Vagina (tissue), 2 donors: ENCODE results near the gene COL27A1. TPM values are rescaled to one million over a fixed set of nuclear protein-coding genes. Genes with fewer than 3 reads are reported as not detected.

Source experiments
- DNase-seq, 2 donors: peaks; one replicate each; pipeline ENCODE4 v3.0.0-alpha.2; 2017; ENCODE audit errors: extremely low spot score in 2 of 2
- H3K27ac ChIP-seq: fragments of 200-600 bp; sonication (generic); one replicate; pipeline ENCODE4 v1.5.1; 2019
- H3K27me3 ChIP-seq: fragments of 200-600 bp; sonication (generic); one replicate; pipeline ENCODE4 v1.5.1; 2019
- H3K36me3 ChIP-seq, 2 donors: fragments of 200-600 bp; sonication (generic); one replicate each; pipeline ENCODE4 v1.5.1; 2017 to 2019
- H3K4me1 ChIP-seq: fragments of 200-600 bp; sonication (generic); one replicate; pipeline ENCODE4 v1.5.1; 2019
- H3K4me3 ChIP-seq, 2 donors: fragments of 200-600 bp; sonication (generic); 1 replicate in 1 of 2; 2 replicates in 1 of 2; pipeline ENCODE4 v1.5.1; 2016 to 2019
- H3K9me3 ChIP-seq: fragments of 200-600 bp; sonication (generic); one replicate; pipeline ENCODE4 v1.5.1; 2019
- CTCF ChIP-seq, 3 experiments: fragments of 450-650 bp in 2 of 3; fragments of 200-600 bp in 1 of 3; sonication (generic) in 1 of 3; IDR thresholded peaks; one replicate each; pipeline ENCODE4 v1.5.1; 2017 to 2019; ENCODE audit warnings: antibody characterized with exemption in 3 of 3, mild to moderate bottlenecking in 2 of 3, moderate library complexity in 2 of 3
- POLR2A ChIP-seq, 2 donors: fragments of 450-650 bp; IDR thresholded peaks; one replicate each; pipeline ENCODE4 v1.6.1; 2017; ENCODE audit warnings: antibody characterized with exemption in 2 of 2, mild to moderate bottlenecking in 2 of 2, moderate library complexity in 2 of 2
- POLR2AphosphoS5 ChIP-seq, 2 donors: sonication (generic); formaldehyde crosslinking; IDR thresholded peaks; one replicate each; pipeline ENCODE4 v1.9.0; 2017; ENCODE audit warnings: antibody characterized with exemption in 2 of 2, mild to moderate bottlenecking in 2 of 2, low read depth in 1 of 2; ENCODE audit not compliant: insufficient read depth in 1 of 2
- intact Hi-C: fragments of 100-400 bp; cut with DNase I; formaldehyde crosslinking; loops from one replicate; pipeline ENCODE4 v1.15.1; 2023
- total RNA-seq: library from RNA; depleted of rRNA; stranded (reverse); fragments of >200 nt; gene quantifications from one replicate; pipeline ENCODE4 v1.2.3, GENCODE V29; 2016

COL27A1 gene
- total RNA-seq, 1 donor from 2014 or later = 17.2 TPM

- H3K27me3 ChIP-seq = no peaks in the 10 kb centered on the region
- no peak overlapping the region for H3K27ac ChIP-seq
- peak in 1 of 2 donors; percentile 86 for DNase-seq
- no peaks in the 10 kb centered on the region for H3K9me3 ChIP-seq
- intact Hi-C loops = no loop called here
- TF ChIP-seq CTCF (IDR thresholded peaks at IDR 0.05) (peak; percentile 46 to 80 (median 59)), POLR2AphosphoS5 (IDR thresholded peaks at IDR 0.05; ENCODE audit: insufficient read depth in 1 of 2, low read depth in 1 of 2) (no peak)
- H3K4me3 ChIP-seq = no peak overlapping the region
- no peaks in the 10 kb centered on the region for H3K4me1 ChIP-seq
- H3K36me3 ChIP-seq = peaks cover 0 to 75% of the 10 kb centered on the region in 2 donors
Observed at GRCh38 chr9:114339130-114339908, 184.0 kb downstream of the COL27A1 start.

- Histone ChIP-seq H3K4me3 (no peak overlapping the region), H3K36me3 (peaks cover 0 to 95% of the 10 kb centered on the region in 2 donors), H3K27ac (no peak overlapping the region), H3K4me1 (no peaks in the 10 kb centered on the region), H3K27me3 (no peaks in the 10 kb centered on the region), H3K9me3 (no peaks in the 10 kb centered on the region)
- DNase-seq = no peak
- TF ChIP-seq POLR2A (IDR thresholded peaks at IDR 0.05) (no peak), POLR2AphosphoS5 (IDR thresholded peaks at IDR 0.05; ENCODE audit: insufficient read depth in 1 of 2, low read depth in 1 of 2) (no peak), CTCF (IDR thresholded peaks at IDR 0.05) (no peak)
- intact Hi-C loops = loop anchor here (10.0 kb wide), 1 partner anchor 54 kb away; no protein-coding TSS in a partner anchor
Observed at GRCh38 chr9:114341152-114341830, 186.0 kb downstream of the COL27A1 start.

GRCh38 chr9:114341991-114342390 is 186.7 kb downstream of the COL27A1 start:
- intact Hi-C loops = loop anchor here (10.0 kb wide), 1 partner anchor 53 kb away; no protein-coding TSS in a partner anchor
- no peaks in the 10 kb centered on the region for H3K4me1 ChIP-seq
- no peak for DNase-seq
- no peaks in the 10 kb centered on the region for H3K27me3 ChIP-seq
- H3K9me3 ChIP-seq = no peaks in the 10 kb centered on the region
- no peak for TF ChIP-seq POLR2A (IDR thresholded peaks at IDR 0.05)
- no peak for TF ChIP-seq POLR2AphosphoS5 (IDR thresholded peaks at IDR 0.05; ENCODE audit: insufficient read depth in 1 of 2, low read depth in 1 of 2)
- TF ChIP-seq CTCF (IDR thresholded peaks at IDR 0.05) = no peak
- H3K36me3 ChIP-seq = peaks cover 0 to 97% of the 10 kb centered on the region in 2 donors
- no peak overlapping the region for H3K27ac ChIP-seq
- no peak overlapping the region for H3K4me3 ChIP-seq

GRCh38 chr9:114342755-114343440 is 187.6 kb downstream of the COL27A1 start:
- no peak overlapping the region for H3K27ac ChIP-seq
- H3K27me3 ChIP-seq = no peaks in the 10 kb centered on the region
- intact Hi-C loops = loop anchor here (10.0 kb wide), 1 partner anchor 52 kb away; no protein-coding TSS in a partner anchor
- H3K4me3 ChIP-seq = no peak overlapping the region
- DNase-seq = no peak
- TF ChIP-seq POLR2AphosphoS5 (IDR thresholded peaks at IDR 0.05; ENCODE audit: insufficient read depth in 1 of 2, low read depth in 1 of 2) (no peak), CTCF (IDR thresholded peaks at IDR 0.05) (no peak)
- no peaks in the 10 kb centered on the region for H3K9me3 ChIP-seq
- H3K36me3 ChIP-seq = peaks cover 0 to 97% of the 10 kb centered on the region in 2 donors
- no peaks in the 10 kb centered on the region for H3K4me1 ChIP-seq
